K562 (cell line): ENCODE results near the gene PRELID1. TPM values are rescaled to one million over a fixed set of nuclear protein-coding genes. Genes with fewer than 3 reads are reported as not detected.

Experiments used
- AFF1 ChIP-seq, 2 experiments: fragments of 450-650 bp; IDR thresholded peaks; 2 replicates each; pipeline ENCODE4 v1.6.1; 2018; ENCODE audit warnings: mild to moderate bottlenecking in 2 of 2, low read depth in 1 of 2; ENCODE audit not compliant: partially characterized antibody in 2 of 2
- CHD1 ChIP-seq: fragments of 200-600 bp; sonication (generic); IDR thresholded peaks from one replicate; pipeline ENCODE4 v1.6.1; 2012; ENCODE audit warnings: mild to moderate bottlenecking, moderate library complexity, low read length, inconsistent platforms
- NCOA4 ChIP-seq: fragments of 450-650 bp; IDR thresholded peaks from 2 replicates; pipeline ENCODE4 v1.6.1; 2018; ENCODE audit warnings: mild to moderate bottlenecking; ENCODE audit not compliant: partially characterized antibody
- NUFIP1 ChIP-seq: fragments of 450-650 bp; IDR thresholded peaks from 2 replicates; pipeline ENCODE4 v1.6.1; 2018; ENCODE audit not compliant: partially characterized antibody
- PCBP1 ChIP-seq: fragments of 200-400 bp; formaldehyde crosslinking; IDR thresholded peaks from 2 replicates; pipeline ENCODE4 v1.6.1; 2018; ENCODE audit warnings: mild to moderate bottlenecking, low read depth, low read length; ENCODE audit not compliant: poor library complexity, severe bottlenecking
- RBM17 ChIP-seq: fragments of 200-400 bp; formaldehyde crosslinking; IDR thresholded peaks from 2 replicates; pipeline ENCODE4 v1.6.1; 2017; ENCODE audit warnings: low read depth, mild to moderate bottlenecking, low read length, borderline replicate concordance
- TCF3 ChIP-seq: sonication (generic); formaldehyde crosslinking; IDR thresholded peaks from 2 replicates; pipeline ENCODE4 v1.4.0; 2020; ENCODE audit warnings: mild to moderate bottlenecking, missing genetic modification reagents
- VEZF1 ChIP-seq: fragments of 200-800 bp; sonication (Bioruptor generic); IDR thresholded peaks from 2 replicates; pipeline ENCODE4 v1.6.1; 2017; ENCODE audit warnings: missing genetic modification characterization, missing compliant biosample characterization
- ZNF311 ChIP-seq: fragments of 250-450 bp; sonication (Bioruptor Pico); IDR thresholded peaks from 2 replicates; pipeline ENCODE4 v1.4.0; 2020; ENCODE audit warnings: mild to moderate bottlenecking, moderate library complexity
- ZNF76 ChIP-seq: fragments of 250-450 bp; sonication (Bioruptor Pico); IDR thresholded peaks from 2 replicates; pipeline ENCODE4 v1.4.0; 2020; ENCODE audit warnings: mild to moderate bottlenecking, moderate library complexity, borderline replicate concordance
- polyA plus RNA-seq, 8 experiments: library from polyadenylated mRNA; depleted of rRNA in 4 of 8; stranded (reverse) in 5 of 8; unstranded in 3 of 8; fragments of >200 nt; fragmentation: Nextera tagmentation in 2 of 8; fragmentation: Illumina TruSeq in 1 of 8; extraction: Ambion mirVana in 2 of 8; extraction: Trizol in 1 of 8; gene quantifications; 2 replicates each; pipeline versions ENCODE4 v1.2.1 to v1.2.3, GENCODE V29; 2011 to 2014; ENCODE audit warnings: inconsistent platforms in 1 of 8, missing spikeins in 1 of 8
- total RNA-seq, 7 experiments: library from RNA; depleted of rRNA in 6 of 7; stranded (reverse); fragments of >200 nt in 6 of 7; fragmentation: Illumina TruSeq in 2 of 7; extraction: Trizol in 2 of 7; gene quantifications; 2 replicates each; pipeline versions ENCODE4 v1.2.1 to v1.2.3, GENCODE V29; 2011 to 2021; ENCODE audit warnings: low replicate concordance in 1 of 7

PRELID1 gene
- total and polyA plus RNA-seq, 9 of the 15 experiments (the other 6 are each of a cell fraction or from before 2014, with no cell fraction given), result 40.1 to 484 (median 340) TPM

GRCh38 chr5:177311723-177312648 lies 8.4 kb downstream of the PRELID1 start, which contains the start of gene MXD3 (continued):
- peak; percentile 81 for TF ChIP-seq PCBP1
- no peak for TF ChIP-seq TCF3 (CRISPR knock-in tag)
- TF ChIP-seq NUFIP1, result no peak
- no peak for TF ChIP-seq NCOA4
- no peak for TF ChIP-seq ZNF76 (CRISPR knock-in tag)
- TF ChIP-seq CHD1, result peak; percentile 90
- TF ChIP-seq RBM17, result no peak
- TF ChIP-seq AFF1 (IDR thresholded peaks at IDR 0.05; ENCODE audit: low read depth in 1 of 2, partially characterized antibody in 2 of 2), result no peak
- TF ChIP-seq ZNF311, result no peak
- TF ChIP-seq VEZF1, result peak; percentile 90
